MM.1S (cell line): Measurements from ENCODE around the gene CEP85L.

Source experiments
- CTCF ChIP-seq: fragments of 300-600 bp; sonication (generic); IDR thresholded peaks from 2 replicates; pipeline ENCODE4 v1.5.1; 2016; ENCODE audit warnings: antibody characterized with exemption, low read length, mixed read lengths
- EZH2 ChIP-seq: fragments of 300-600 bp; sonication (generic); optimal IDR thresholded peaks from 2 replicates; pipeline ENCODE3; 2017; ENCODE audit warnings: low read depth, mild to moderate bottlenecking, antibody characterized with exemption, low read length, mixed read lengths
- EZH2phosphoT487 ChIP-seq: fragments of 300-600 bp; sonication (generic); IDR thresholded peaks from 2 replicates; pipeline ENCODE4 v1.6.1; 2018; ENCODE audit warnings: antibody characterized with exemption, low read length

DNA sequence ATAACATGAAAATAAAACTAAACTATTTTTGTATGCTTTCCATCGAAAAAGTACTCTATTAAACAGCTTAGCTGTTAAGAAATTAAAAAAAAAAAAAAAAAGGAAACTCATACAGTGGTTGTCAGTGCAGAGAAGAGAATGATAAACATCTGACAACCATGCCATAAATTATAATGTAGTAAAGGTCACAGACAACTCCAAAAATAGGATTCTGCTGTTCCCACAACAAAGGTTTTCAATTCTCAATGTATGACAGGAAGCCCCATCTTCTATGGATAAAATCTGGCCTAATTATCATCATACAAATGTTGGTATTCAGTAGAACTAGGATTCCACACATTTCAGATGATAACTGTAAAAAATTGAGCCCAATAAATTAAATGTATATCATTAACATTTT is 98.3 kb downstream of the CEP85L start:
- TF ChIP-seq EZH2phosphoT487, result no peak
- no peak for TF ChIP-seq CTCF
- no peak for TF ChIP-seq EZH2
